CD4-positive, alpha-beta T cell (primary cell): ENCODE data around the gene CDHR2. TPM values are rescaled to one million over a fixed set of nuclear protein-coding genes. Genes with fewer than 3 reads are reported as not detected.

Experiments
- ATAC-seq: fragments of 200-7000 bp; cut with Tn5 transposase; one replicate; pipeline ENCODE4 v1.10.0; 2022; ENCODE audit warnings: mild to moderate bottlenecking; ENCODE audit not compliant: poor library complexity
- CTCF ChIA-PET: fragments of 350-600 bp; sonication (Branson Sonifier 250); formaldehyde crosslinking; loops from one replicate; lab custom pipeline; 2021; ENCODE audit warnings: antibody characterized with exemption, inconsistent platforms; lab: Charles Lee
- POLR2A ChIA-PET: fragments of 350-600 bp; sonication (Branson Sonifier 250); formaldehyde crosslinking; loops from one replicate; lab custom pipeline; 2021; ENCODE audit warnings: antibody characterized with exemption, inconsistent platforms; lab: Charles Lee
- DNase-seq, 14 experiments: peaks; one replicate each; pipeline ENCODE4 v3.0.0-alpha.2; 2013 to 2020; ENCODE audit warnings: mixed read lengths in 2 of 14
- H3K27ac ChIP-seq, 2 donors: one replicate each; pipeline versions ENCODE4 v1.5.1 to v1.7.0; 2013; ENCODE audit warnings: low read length in 2 of 2, low read depth in 1 of 2, mild to moderate bottlenecking in 1 of 2
- H3K27me3 ChIP-seq, 2 experiments: 1 replicate in 1 of 2; 2 replicates in 1 of 2; pipeline versions ENCODE4 v1.6.1 to v1.7.0; 2013; ENCODE audit warnings: low read length in 2 of 2, control low read depth in 1 of 2, mild to moderate bottlenecking in 1 of 2, moderate library complexity in 1 of 2; ENCODE audit not compliant: insufficient read depth in 2 of 2, control insufficient read depth in 1 of 2
- H3K36me3 ChIP-seq: one replicate; pipeline ENCODE4 v1.6.1; 2013; ENCODE audit warnings: low read length, control low read depth; ENCODE audit not compliant: insufficient read depth
- H3K4me1 ChIP-seq: one replicate; pipeline ENCODE4 v1.6.1; 2013; ENCODE audit warnings: low read length, control low read depth; ENCODE audit not compliant: insufficient read depth
- H3K4me3 ChIP-seq: one replicate; pipeline ENCODE4 v1.5.1; 2013; ENCODE audit warnings: mild to moderate bottlenecking, low read length, moderate library complexity
- H3K9me3 ChIP-seq, 2 experiments: 1 replicate in 1 of 2; 2 replicates in 1 of 2; pipeline versions ENCODE4 v1.6.1 to v1.7.0; 2013; ENCODE audit warnings: low read length in 2 of 2, mild to moderate bottlenecking in 2 of 2, control low read depth in 1 of 2, moderate library complexity in 1 of 2; ENCODE audit not compliant: control insufficient read depth in 1 of 2, insufficient read depth in 1 of 2
- H3K27ac Mint-ChIP-seq: one replicate; pipeline ENCODE4 v1.8.0; 2020; ENCODE audit warnings: mixed read lengths
- H3K27me3 Mint-ChIP-seq: one replicate; pipeline ENCODE4 v1.8.0; 2021; ENCODE audit warnings: mixed read lengths
- H3K36me3 Mint-ChIP-seq: one replicate; pipeline ENCODE4 v1.8.0; 2021; ENCODE audit warnings: low read depth, mixed read lengths
- H3K4me1 Mint-ChIP-seq: one replicate; pipeline ENCODE4 v1.8.0; 2021; ENCODE audit warnings: low read depth, mixed read lengths
- H3K4me3 Mint-ChIP-seq: one replicate; pipeline ENCODE4 v1.8.0; 2020; ENCODE audit warnings: mild to moderate bottlenecking, mixed read lengths
- H3K9me3 Mint-ChIP-seq: one replicate; pipeline ENCODE4 v1.8.0; 2020; ENCODE audit warnings: mixed read lengths
- intact Hi-C, 2 experiments: fragments of 100-400 bp; cut with DNase I in 1 of 2; cut with micrococcal nuclease in 1 of 2; formaldehyde crosslinking; loops; one replicate each; pipeline versions ENCODE4 v1.15.1 to v1.9.0; 2023 to 2025; cut with DNase I, micrococcal nuclease
- microRNA-seq: library from miRNA; unstranded; fragments of <30 nt; microRNA quantifications from one replicate; pipeline ENCODE4 v1.2.0, GENCODE V29; 2021; ENCODE audit warnings: borderline microRNAs expressed, borderline replicate concordance
- total RNA-seq, 174 experiments: library from RNA in 2 of 174; stranded (reverse) in 2 of 174; gene quantifications; one replicate each; pipeline ENCODE4 v1.2.3 and lab custom pipeline; 2021 to 2026
- TF ChIP-seq, protein P1 (sequence below): fragments of 200-600 bp; IDR thresholded peaks from one replicate; pipeline ENCODE4 v1.8.0; 2022; ENCODE audit warnings: antibody characterized with exemption, mild to moderate bottlenecking

CDHR2 gene
- total RNA-seq, 2 experiments from 2014 or later: 1.6 to 2.0 TPM

DNA sequence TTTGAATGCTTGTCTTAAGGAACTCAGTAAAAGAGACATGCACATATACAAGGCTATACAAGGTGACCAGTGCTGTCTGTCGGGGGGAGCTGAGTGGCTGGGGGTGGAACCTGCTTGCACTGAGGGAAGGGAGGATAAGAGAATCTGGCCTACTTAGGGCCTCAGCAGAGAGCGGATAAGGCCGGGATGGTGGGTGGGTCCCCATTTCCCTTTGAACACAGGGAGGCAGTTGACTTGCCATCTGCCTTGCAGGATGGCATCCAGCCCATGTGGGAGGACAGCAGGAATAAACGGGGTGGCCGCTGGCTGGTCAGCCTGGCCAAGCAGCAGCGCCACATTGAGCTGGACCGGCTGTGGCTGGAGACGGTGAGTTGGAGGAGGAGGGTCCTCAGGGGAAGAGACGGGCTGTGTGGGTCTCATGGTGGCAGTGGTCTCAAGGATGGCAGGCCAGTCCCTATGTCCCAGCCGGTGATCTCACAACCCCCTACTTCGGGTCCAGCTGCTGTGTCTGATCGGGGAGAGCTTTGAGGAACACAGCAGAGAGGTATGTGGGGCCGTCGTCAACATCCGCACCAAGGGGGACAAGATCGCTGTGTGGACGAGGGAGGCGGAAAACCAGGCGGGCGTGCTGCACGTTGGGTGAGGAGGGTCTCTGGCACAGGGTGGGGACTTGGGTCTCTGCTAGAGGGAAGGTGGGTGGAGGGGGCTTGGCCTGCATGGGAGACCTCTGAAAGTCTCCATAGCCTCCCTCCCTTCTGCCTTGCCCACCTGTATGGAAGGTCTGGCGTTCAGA is 95.9 kb downstream of the CDHR2 start:
- H3K4me3 Mint-ChIP-seq: peak overlapping the region; percentile 57
- H3K27me3 ChIP-seq: no peaks in the 10 kb centered on the region
- H3K4me1 ChIP-seq: peaks cover 35% of the 10 kb centered on the region
- H3K9me3 ChIP-seq: no peaks in the 10 kb centered on the region
- no peak overlapping the region for H3K27ac ChIP-seq
- no peaks in the 10 kb centered on the region for H3K9me3 Mint-ChIP-seq
- ChIA-PET CTCF (no interaction called here), POLR2A (no interaction called here)
- no peak overlapping the region for H3K27ac Mint-ChIP-seq
- intact Hi-C loops: loop anchor here in 1 of 2 experiments (5.0 to 10.0 kb wide), 4 partner anchors 103 to 1560 kb away; partner anchors contain the start of genes FAF2, HNRNPAB and UIMC1
- H3K4me3 ChIP-seq: no peak overlapping the region
- TF ChIP-seq, protein P1, sequence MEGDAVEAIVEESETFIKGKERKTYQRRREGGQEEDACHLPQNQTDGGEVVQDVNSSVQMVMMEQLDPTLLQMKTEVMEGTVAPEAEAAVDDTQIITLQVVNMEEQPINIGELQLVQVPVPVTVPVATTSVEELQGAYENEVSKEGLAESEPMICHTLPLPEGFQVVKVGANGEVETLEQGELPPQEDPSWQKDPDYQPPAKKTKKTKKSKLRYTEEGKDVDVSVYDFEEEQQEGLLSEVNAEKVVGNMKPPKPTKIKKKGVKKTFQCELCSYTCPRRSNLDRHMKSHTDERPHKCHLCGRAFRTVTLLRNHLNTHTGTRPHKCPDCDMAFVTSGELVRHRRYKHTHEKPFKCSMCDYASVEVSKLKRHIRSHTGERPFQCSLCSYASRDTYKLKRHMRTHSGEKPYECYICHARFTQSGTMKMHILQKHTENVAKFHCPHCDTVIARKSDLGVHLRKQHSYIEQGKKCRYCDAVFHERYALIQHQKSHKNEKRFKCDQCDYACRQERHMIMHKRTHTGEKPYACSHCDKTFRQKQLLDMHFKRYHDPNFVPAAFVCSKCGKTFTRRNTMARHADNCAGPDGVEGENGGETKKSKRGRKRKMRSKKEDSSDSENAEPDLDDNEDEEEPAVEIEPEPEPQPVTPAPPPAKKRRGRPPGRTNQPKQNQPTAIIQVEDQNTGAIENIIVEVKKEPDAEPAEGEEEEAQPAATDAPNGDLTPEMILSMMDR: no peak
- H3K36me3 Mint-ChIP-seq: no peaks in the 10 kb centered on the region
- no peaks in the 10 kb centered on the region for H3K27me3 Mint-ChIP-seq
- H3K36me3 ChIP-seq: no peaks in the 10 kb centered on the region
- DNase-seq (no peak), ATAC-seq (no peak)
- H3K4me1 Mint-ChIP-seq: peaks cover 41% of the 10 kb centered on the region

Small RNA genes within 50 kb of the gene (microRNA-seq; reads per million reads assigned to microRNA genes)
- gene MIR4281: not detected

Other genes with a start within 250 kb of the CDHR2 start
- gene KIAA1191, start 187.6 kb upstream of the CDHR2 start, total RNA-seq: 10 to 100 TPM; 64.8 TPM
- 1 to 10 TPM; 3.2 to 4.4 TPM for gene ARL10, start 183.9 kb upstream of the CDHR2 start, total RNA-seq
- 10 to 100 TPM; 12.0 to 14.5 TPM for gene NOP16, start 160.7 kb upstream of the CDHR2 start, total RNA-seq
- gene HIGD2A, start 160.6 kb upstream of the CDHR2 start, total RNA-seq: 100 to 1,000 TPM in 1 of 2 experiments, 10 to 100 TPM in 1; 98.2 to 104 TPM
- gene CLTB, start 132.8 kb upstream of the CDHR2 start, total RNA-seq: 10 to 100 TPM; 69.5 to 73.2 TPM
- 10 to 100 TPM; 27.5 to 30.1 TPM for gene FAF2, start 101.0 kb upstream of the CDHR2 start, total RNA-seq
- gene RNF44, start 11.9 kb upstream of the CDHR2 start, total RNA-seq: 100 to 1,000 TPM; 208 to 217 TPM
- gene GPRIN1, start 60.8 kb downstream of the CDHR2 start, total RNA-seq: under 1 TPM; 0.22 to 0.36 TPM
- not detected for gene SNCB, start 81.2 kb downstream of the CDHR2 start, total RNA-seq
- not detected for gene EIF4E1B, start 81.3 kb downstream of the CDHR2 start, total RNA-seq
- 1 to 10 TPM; 7.8 to 7.9 TPM for gene TSPAN17, start 98.1 kb downstream of the CDHR2 start, total RNA-seq